ENCODE data around the gene DLX4. TPM values are rescaled to one million over a fixed set of nuclear protein-coding genes. Genes with fewer than 3 reads are reported as not detected.

DLX4 gene
- total RNA-seq, result 0.12 TPM in 1 of 3 replicates, not detected in the others
- long read RNA-seq, result 0 reads

GRCh38 chr17:49969134-49969759 lies at the start of gene DLX4:
Gene DLX4, plus strand, starts transcription at chr17:49969190. Its CDS starts 279 bp downstream, at chr17:49969469.
- peak within 1 kb of the TSS; percentile 41 for H3K27ac Mint-ChIP-seq (ENCODE audit: unreplicated experiment)
- H3K4me3 Mint-ChIP-seq (ENCODE audit: unreplicated experiment), result peak within 1 kb of the TSS; percentile 66
- peaks cover 31% of the 10 kb centered on the region for H3K4me1 Mint-ChIP-seq (ENCODE audit: low read depth)
- H3K27me3 Mint-ChIP-seq (ENCODE audit: low read depth), result peaks cover 89% of the 10 kb centered on the region
- H3K36me3 Mint-ChIP-seq (ENCODE audit: low read depth), result peaks cover under 1% of the 10 kb centered on the region
- DNase-seq (ENCODE audit: low spot score), result no peak
- H3K9me3 Mint-ChIP-seq (ENCODE audit: low read depth), result no peaks in the 10 kb centered on the region
- TF ChIP-seq CTCF (IDR thresholded peaks at IDR 0.05), result no peak

GRCh38 chr17:49920030-49920769 lies 48.8 kb upstream of the DLX4 start:
- peaks cover 2% of the 10 kb centered on the region for H3K36me3 Mint-ChIP-seq (ENCODE audit: low read depth)
- H3K9me3 Mint-ChIP-seq (ENCODE audit: low read depth), result no peaks in the 10 kb centered on the region
- no peak overlapping the region for H3K27ac Mint-ChIP-seq (ENCODE audit: unreplicated experiment)
- no peak for TF ChIP-seq CTCF (IDR thresholded peaks at IDR 0.05)
- no peak overlapping the region for H3K4me3 Mint-ChIP-seq (ENCODE audit: unreplicated experiment)
- H3K27me3 Mint-ChIP-seq (ENCODE audit: low read depth), result peaks cover 45% of the 10 kb centered on the region
- no peak for DNase-seq (ENCODE audit: low spot score)
- H3K4me1 Mint-ChIP-seq (ENCODE audit: low read depth), result no peaks in the 10 kb centered on the region

GRCh38 chr17:49922095-49922494 lies 46.9 kb upstream of the DLX4 start:
- no peaks in the 10 kb centered on the region for H3K9me3 Mint-ChIP-seq (ENCODE audit: low read depth)
- no peaks in the 10 kb centered on the region for H3K4me1 Mint-ChIP-seq (ENCODE audit: low read depth)
- TF ChIP-seq CTCF (IDR thresholded peaks at IDR 0.05), result no peak
- H3K36me3 Mint-ChIP-seq (ENCODE audit: low read depth), result no peaks in the 10 kb centered on the region
- no peak overlapping the region for H3K27ac Mint-ChIP-seq (ENCODE audit: unreplicated experiment)
- H3K27me3 Mint-ChIP-seq (ENCODE audit: low read depth), result peaks cover 40% of the 10 kb centered on the region
- H3K4me3 Mint-ChIP-seq (ENCODE audit: unreplicated experiment), result no peak overlapping the region
- no peak for DNase-seq (ENCODE audit: low spot score)

- peaks cover 39% of the 10 kb centered on the region for H3K27me3 Mint-ChIP-seq (ENCODE audit: low read depth)
- no peaks in the 10 kb centered on the region for H3K9me3 Mint-ChIP-seq (ENCODE audit: low read depth)
- no peak overlapping the region for H3K27ac Mint-ChIP-seq (ENCODE audit: unreplicated experiment)
- no peak for TF ChIP-seq CTCF (IDR thresholded peaks at IDR 0.05)
- H3K4me1 Mint-ChIP-seq (ENCODE audit: low read depth), result no peaks in the 10 kb centered on the region
- no peak for DNase-seq (ENCODE audit: low spot score)
- no peak overlapping the region for H3K4me3 Mint-ChIP-seq (ENCODE audit: unreplicated experiment)
- no peaks in the 10 kb centered on the region for H3K36me3 Mint-ChIP-seq (ENCODE audit: low read depth)
These were observed 44.9 kb upstream of the DLX4 start for GRCh38 chr17:49924116-49924515.

- H3K36me3 Mint-ChIP-seq (ENCODE audit: low read depth), result no peaks in the 10 kb centered on the region
- H3K27me3 Mint-ChIP-seq (ENCODE audit: low read depth), result peaks cover 41% of the 10 kb centered on the region
- no peak for TF ChIP-seq CTCF (IDR thresholded peaks at IDR 0.05)
These were observed 44.4 kb upstream of the DLX4 start for GRCh38 chr17:49924589-49924988.

More at GRCh38 chr17:49924589-49924988, 44.4 kb upstream of the DLX4 start:
- H3K4me3 Mint-ChIP-seq (ENCODE audit: unreplicated experiment), result no peak overlapping the region
- no peak overlapping the region for H3K27ac Mint-ChIP-seq (ENCODE audit: unreplicated experiment)
- H3K4me1 Mint-ChIP-seq (ENCODE audit: low read depth), result no peaks in the 10 kb centered on the region
- H3K9me3 Mint-ChIP-seq (ENCODE audit: low read depth), result no peaks in the 10 kb centered on the region
- no peak for DNase-seq (ENCODE audit: low spot score)

Data from chondrocyte (in vitro differentiated cells).